AG09309 (cell line): ENCODE data around the gene HTR2B.

ENCODE experiments used
- DNase-seq: peaks from one replicate; pipeline ENCODE4 v3.0.0-alpha.2; 2010; ENCODE audit warnings: low read depth
- H3K4me3 ChIP-seq: 2 replicates; pipeline ENCODE4 v1.5.1; 2011; ENCODE audit warnings: mild to moderate bottlenecking, low read depth, low read length, moderate library complexity; ENCODE audit not compliant: control insufficient read depth
- TF ChIP-seq, protein P1 (sequence below): IDR thresholded peaks from 2 replicates; pipeline ENCODE4 v1.5.1; 2011; ENCODE audit warnings: mild to moderate bottlenecking, low read depth, low read length, inconsistent platforms; ENCODE audit not compliant: insufficient read depth, control insufficient read depth; ENCODE audit errors: missing control alignments

Gene HTR2B

DNA sequence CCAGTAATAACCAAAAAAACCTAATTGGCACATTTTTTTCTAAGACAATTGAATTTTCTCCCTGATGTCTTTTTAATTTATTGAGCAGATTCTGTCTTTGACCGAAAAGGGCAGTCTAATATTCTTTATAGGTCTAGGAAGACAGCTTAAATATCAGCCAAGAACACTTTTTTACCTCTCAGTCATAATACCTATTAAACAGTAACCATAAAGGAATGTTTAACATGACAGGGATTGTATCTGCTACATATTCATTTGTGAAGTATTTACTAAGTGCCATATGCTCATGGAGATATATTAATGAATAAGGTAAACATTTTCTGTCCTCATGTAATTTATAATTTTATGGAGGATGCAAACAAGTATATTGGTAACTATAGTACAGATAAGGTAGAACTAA is 3.1 kb upstream of the HTR2B start:
- TF ChIP-seq, protein P1, sequence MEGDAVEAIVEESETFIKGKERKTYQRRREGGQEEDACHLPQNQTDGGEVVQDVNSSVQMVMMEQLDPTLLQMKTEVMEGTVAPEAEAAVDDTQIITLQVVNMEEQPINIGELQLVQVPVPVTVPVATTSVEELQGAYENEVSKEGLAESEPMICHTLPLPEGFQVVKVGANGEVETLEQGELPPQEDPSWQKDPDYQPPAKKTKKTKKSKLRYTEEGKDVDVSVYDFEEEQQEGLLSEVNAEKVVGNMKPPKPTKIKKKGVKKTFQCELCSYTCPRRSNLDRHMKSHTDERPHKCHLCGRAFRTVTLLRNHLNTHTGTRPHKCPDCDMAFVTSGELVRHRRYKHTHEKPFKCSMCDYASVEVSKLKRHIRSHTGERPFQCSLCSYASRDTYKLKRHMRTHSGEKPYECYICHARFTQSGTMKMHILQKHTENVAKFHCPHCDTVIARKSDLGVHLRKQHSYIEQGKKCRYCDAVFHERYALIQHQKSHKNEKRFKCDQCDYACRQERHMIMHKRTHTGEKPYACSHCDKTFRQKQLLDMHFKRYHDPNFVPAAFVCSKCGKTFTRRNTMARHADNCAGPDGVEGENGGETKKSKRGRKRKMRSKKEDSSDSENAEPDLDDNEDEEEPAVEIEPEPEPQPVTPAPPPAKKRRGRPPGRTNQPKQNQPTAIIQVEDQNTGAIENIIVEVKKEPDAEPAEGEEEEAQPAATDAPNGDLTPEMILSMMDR = no peak
- DNase-seq = no peak
- no peak overlapping the region for H3K4me3 ChIP-seq

DNA sequence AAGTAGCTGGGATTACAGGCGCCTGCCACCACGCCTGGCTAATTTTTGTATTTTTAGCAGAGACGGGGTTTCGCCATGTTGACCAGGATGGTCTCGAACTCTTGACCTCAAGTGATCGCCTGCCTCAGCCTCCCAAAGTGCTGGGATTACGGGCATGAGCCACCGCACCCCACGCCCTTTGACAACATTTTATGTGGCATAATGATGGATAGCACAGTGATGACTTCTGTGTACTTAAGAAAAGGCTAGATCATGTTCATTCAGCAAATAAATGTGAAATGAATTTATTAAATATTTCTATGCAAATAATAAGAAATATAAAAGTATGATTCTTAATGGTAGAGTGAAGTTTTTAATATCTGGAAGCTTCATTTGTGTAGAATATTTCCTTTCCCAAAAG is 2.6 kb upstream of the HTR2B start:
- no peak for DNase-seq
- TF ChIP-seq, protein P1 = no peak
- no peak overlapping the region for H3K4me3 ChIP-seq

DNA sequence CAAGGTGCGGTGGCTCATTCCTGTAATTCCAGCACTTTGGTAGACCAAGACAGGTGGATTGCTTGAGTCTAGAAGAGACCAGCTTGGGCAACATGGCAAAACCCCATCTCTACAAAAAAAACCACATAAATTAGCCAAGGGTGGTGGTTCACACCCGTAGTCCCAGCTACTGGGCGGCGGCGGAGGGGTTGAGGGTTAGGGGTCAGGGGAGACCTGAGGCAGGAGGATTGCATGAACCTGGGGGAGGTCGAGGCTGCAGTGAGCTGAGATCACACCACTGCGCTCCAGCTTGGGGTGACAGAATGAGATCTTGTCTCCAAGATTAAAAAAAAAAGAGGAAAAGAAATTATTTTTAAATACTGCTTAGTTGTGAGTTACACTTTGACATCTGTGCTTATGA is 1.3 kb upstream of the HTR2B start:
- DNase-seq = no peak
- TF ChIP-seq, protein P1 = no peak
- H3K4me3 ChIP-seq = no peak overlapping the region

DNA sequence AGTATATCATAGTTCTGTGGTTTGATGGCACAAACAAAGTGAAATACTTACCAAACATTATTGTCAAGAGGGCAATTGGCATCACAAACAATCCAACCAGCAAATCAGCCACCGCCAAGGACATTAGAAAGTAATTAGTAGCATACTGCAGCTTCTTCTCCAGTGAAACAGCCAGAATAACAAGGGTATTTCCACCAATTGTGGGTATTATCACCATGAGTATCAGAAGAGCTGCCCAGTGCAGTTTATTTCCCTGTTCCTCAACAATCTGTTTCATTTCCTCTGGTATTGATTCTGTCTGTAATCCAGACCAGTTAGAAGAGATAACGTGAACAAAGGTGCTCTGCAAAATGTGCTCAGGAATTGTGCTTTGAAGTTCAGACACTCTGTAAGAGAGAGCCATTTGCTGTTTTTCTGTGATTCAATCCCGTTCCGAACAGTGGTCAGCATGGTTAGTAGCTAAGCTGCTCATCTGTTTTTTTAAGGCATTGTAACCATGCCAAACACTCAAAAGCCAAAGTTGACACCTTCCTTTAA is 1.4 kb downstream of the HTR2B start:
- no peak for DNase-seq
- H3K4me3 ChIP-seq = no peak overlapping the region
- TF ChIP-seq, protein P1 = no peak

DNA sequence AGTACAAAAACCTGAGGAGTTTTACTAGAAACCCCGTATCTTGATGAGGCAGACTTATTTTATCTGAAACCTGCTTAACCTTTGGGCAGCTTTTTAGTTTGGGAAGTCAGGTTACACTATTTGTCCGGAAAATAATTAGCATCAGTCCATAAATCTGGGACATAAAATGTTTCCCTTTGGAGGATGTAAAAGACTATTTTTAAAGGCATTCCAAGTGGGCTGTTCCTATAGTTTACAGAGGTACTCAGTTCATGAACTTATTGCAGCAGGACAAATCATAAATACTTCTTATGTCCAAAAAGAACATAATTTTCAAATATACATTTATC is 6.3 kb downstream of the HTR2B start:
- no peak overlapping the region for H3K4me3 ChIP-seq
- DNase-seq = no peak
- TF ChIP-seq, protein P1 = no peak

DNA sequence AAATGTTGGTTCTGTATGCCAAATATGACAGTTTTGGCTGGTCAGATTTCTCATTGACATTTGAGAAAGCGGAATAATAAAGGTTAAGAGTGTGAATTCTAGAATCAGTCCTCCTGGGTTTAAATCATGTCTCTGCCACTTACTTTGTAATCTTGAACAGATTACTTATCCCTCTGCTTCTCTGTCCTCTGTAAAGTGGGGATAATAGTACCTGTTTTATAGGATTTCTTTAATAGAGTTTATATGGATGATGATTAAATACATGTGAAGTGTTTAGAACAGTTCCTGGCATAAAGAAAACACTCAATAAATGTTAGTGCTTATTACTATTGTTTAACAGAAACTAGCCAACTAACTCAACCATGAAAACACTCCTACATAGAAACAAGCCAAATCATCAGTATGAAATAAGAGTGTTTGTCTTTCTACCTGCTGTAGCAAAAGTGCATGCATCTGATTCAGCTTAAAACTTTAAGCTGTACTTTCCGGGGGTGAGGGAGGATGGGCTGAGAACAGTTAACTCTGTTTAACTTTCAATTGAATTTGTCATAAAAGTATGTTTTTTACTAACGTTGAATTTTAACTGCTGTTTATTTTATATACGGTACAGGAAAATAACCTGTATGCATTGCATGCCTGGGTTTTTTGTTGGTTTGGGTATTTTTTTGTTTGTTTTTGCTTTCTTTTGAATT is 6.8 kb downstream of the HTR2B start:
- DNase-seq = no peak
- TF ChIP-seq, protein P1 = no peak

More for the DNA sequence above, 6.8 kb downstream of the HTR2B start:
- no peak overlapping the region for H3K4me3 ChIP-seq
